PFSK-1 (cell line): ENCODE data around the gene GINM1.

Experiments
- FOXP2 ChIP-seq: optimal IDR thresholded peaks from 2 replicates; pipeline ENCODE3; 2011; ENCODE audit warnings: borderline replicate concordance, control low read depth, inconsistent platforms; ENCODE audit not compliant: insufficient read depth; ENCODE audit errors: extremely low read length, extremely low read depth
- POLR2AphosphoS5 ChIP-seq: IDR thresholded peaks from 2 replicates; pipeline ENCODE4 v1.6.1; 2012; ENCODE audit warnings: low read depth, mild to moderate bottlenecking, control low read depth, low read length, moderate library complexity
- SIN3A ChIP-seq: IDR thresholded peaks from 2 replicates; pipeline ENCODE4 v1.6.1; 2012; ENCODE audit warnings: mild to moderate bottlenecking, low read length, moderate library complexity, borderline replicate concordance; ENCODE audit not compliant: insufficient read depth
- TAF1 ChIP-seq: IDR thresholded peaks from 2 replicates; pipeline ENCODE4 v1.6.1; 2012; ENCODE audit warnings: low read length, control low read depth, borderline replicate concordance; ENCODE audit not compliant: insufficient read depth
- TF ChIP-seq, protein P1 (sequence below), 2 experiments: IDR thresholded peaks; 2 replicates each; pipeline versions ENCODE4 v1.6.1 to v1.8.0; 2011 to 2012; ENCODE audit warnings: low read depth in 2 of 2, low read length in 2 of 2, control low read depth in 1 of 2, inconsistent platforms in 1 of 2, mild to moderate bottlenecking in 1 of 2, moderate library complexity in 1 of 2; ENCODE audit not compliant: insufficient read depth in 1 of 2

DNA sequence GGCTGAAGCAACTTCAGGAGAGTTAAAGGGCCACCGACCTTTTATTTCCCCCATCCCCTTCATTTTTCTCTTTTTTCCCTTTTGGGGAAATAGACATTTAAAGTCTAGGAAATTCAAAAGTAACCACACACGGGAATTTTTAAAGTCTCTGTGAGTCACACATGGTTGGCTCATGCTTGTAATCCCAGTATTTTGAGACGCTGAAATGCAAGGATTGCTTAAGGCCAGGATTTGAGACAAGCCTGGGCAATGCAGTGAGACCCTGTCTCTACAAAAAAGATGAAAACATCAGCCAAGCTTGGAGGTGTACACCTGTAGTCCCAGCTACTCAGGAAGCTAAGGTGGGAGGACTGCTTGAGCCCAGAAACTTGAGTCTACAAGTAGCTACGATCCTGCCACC is 48.2 kb downstream of the GINM1 start:
- TF ChIP-seq SIN3A (no peak), POLR2AphosphoS5 (no peak), TAF1 (no peak), FOXP2 (no peak)
- TF ChIP-seq, protein P1, sequence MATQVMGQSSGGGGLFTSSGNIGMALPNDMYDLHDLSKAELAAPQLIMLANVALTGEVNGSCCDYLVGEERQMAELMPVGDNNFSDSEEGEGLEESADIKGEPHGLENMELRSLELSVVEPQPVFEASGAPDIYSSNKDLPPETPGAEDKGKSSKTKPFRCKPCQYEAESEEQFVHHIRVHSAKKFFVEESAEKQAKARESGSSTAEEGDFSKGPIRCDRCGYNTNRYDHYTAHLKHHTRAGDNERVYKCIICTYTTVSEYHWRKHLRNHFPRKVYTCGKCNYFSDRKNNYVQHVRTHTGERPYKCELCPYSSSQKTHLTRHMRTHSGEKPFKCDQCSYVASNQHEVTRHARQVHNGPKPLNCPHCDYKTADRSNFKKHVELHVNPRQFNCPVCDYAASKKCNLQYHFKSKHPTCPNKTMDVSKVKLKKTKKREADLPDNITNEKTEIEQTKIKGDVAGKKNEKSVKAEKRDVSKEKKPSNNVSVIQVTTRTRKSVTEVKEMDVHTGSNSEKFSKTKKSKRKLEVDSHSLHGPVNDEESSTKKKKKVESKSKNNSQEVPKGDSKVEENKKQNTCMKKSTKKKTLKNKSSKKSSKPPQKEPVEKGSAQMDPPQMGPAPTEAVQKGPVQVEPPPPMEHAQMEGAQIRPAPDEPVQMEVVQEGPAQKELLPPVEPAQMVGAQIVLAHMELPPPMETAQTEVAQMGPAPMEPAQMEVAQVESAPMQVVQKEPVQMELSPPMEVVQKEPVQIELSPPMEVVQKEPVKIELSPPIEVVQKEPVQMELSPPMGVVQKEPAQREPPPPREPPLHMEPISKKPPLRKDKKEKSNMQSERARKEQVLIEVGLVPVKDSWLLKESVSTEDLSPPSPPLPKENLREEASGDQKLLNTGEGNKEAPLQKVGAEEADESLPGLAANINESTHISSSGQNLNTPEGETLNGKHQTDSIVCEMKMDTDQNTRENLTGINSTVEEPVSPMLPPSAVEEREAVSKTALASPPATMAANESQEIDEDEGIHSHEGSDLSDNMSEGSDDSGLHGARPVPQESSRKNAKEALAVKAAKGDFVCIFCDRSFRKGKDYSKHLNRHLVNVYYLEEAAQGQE (IDR thresholded peaks at IDR 0.05; ENCODE audit: insufficient read depth in 1 of 2, low read depth in 2 of 2, low read length in 2 of 2) = no peak
